H4 (cell line): ENCODE data around the gene LHCGR. TPM values are rescaled to one million over a fixed set of nuclear protein-coding genes. Genes with fewer than 3 reads are reported as not detected.
"Not testable (repeated sequence)": the region's sequence is repeated elsewhere in the genome, so short reads cannot be mapped to it uniquely, and the experiment has no call there.

ENCODE experiments used
- DNase-seq: peaks from one replicate; pipeline ENCODE4 v3.0.0-alpha.2; 2015; ENCODE audit warnings: low spot score
- total RNA-seq: library from RNA; depleted of rRNA; stranded (reverse); fragments of >200 nt; shearing (Covaris generic); gene quantifications from 2 replicates; pipeline ENCODE4 v1.2.3, GENCODE V29; 2014

Gene LHCGR
- total RNA-seq, 1 experiment from 2014 or later: not detected

DNA sequence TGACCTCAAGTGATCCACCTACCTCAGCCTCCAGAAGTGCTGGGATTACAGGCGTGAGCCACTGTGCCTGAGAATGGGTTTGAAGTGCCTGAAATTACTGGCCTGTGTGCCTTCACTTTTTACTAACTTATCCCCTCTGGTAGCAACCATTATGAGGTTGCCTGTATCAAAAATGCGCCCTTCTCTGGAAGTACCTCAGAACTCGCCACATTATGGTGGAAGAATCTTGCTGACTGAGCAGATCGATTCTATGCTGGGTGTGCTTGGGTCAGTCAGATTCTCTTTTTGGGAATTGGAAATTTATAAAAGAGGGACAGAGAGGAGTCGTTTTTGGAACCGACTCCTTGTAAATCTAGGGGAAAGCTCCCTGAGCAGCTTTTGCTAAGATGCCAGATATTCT lies 8.2 kb downstream of the LHCGR start:
- no peak for DNase-seq

- not testable (repeated sequence) for DNase-seq
These were observed 16.3 kb downstream of the LHCGR start for GRCh38 chr2:48739236-48739635.

GRCh38 chr2:48738806-48739205 lies 16.7 kb downstream of the LHCGR start:
- DNase-seq: peak; percentile 25

- no peak for DNase-seq
These were observed 19.3 kb downstream of the LHCGR start for GRCh38 chr2:48736251-48736650.

DNA sequence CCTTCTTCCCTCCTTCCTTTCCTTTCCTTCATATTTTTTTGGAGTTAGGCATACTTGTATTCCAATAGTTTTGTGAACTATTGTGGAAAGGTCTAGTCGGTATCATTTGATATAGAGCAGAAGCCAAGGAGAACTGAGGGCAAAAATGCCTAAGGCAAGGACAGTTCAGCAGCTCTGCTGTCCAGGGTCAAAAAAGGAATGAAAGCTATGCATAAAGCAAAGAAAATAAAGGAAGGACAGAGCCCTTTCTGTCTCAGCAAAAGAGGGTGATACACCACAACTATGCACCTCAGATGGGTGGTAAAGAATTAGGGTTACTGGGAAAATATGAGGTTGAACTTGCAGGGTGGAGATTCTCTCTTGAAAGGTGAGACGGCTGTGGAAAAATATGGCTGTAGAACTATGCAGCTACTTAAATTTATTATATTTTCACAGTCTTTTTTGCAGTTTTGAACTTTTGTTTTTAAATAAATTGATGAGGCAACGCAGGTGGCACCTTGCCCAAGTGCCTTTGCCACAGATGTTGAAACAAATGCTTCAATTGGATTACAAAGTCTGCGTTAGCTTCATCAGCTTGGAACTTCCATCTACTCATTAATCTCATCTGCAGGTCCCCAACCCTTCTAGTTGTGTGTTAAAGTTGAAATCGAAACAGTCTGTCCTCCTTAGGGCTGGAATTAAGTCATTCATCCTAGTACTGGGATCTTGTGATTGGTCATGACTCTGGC lies 20.8 kb downstream of the LHCGR start:
- no peak for DNase-seq

GRCh38 chr2:48733067-48733503 lies 22.4 kb downstream of the LHCGR start:
- no peak for DNase-seq

DNA sequence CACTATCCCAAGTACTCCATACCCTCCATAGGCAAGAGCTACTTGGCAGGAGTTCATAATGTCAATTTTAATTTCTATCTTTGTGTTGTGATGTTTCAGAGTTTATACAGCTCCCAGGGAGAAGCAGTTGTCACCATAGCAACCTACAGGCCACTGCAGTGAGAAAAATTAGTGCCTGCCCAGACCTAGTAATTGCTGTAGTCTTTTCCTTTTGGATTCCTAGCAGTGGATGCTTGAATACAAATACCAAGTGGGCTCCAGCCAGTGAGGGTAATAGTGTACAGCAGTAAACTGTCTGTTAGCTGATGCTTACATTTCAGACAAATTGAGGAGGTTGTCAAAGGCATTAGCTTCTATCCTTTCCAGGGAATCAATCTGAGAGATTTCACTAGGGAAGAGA lies 26.7 kb downstream of the LHCGR start:
- no peak for DNase-seq

DNA sequence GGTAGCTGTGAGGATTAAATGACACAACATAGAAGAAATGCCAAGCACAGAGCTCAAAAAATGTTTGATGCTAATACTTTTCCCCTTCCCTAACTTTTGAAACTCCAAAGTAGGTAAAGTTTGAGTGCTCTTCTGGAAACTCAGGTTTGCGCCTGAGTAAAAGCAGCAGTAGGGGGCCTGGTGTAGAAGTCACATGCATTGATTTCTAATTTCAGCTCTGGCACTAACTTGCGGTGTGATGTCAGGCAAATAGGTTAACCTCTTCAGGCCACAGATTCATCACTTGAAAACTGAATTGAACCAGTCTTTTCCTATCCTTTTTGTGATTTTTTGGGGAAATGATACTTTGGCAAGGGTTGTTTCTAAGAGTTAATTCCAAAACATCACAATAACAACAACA lies 27.2 kb downstream of the LHCGR start:
- DNase-seq: no peak

- DNase-seq: no peak
These were observed 28.0 kb downstream of the LHCGR start for GRCh38 chr2:48727560-48727959.

- DNase-seq: no peak
These were observed 29.6 kb downstream of the LHCGR start for GRCh38 chr2:48725696-48726494.

DNA sequence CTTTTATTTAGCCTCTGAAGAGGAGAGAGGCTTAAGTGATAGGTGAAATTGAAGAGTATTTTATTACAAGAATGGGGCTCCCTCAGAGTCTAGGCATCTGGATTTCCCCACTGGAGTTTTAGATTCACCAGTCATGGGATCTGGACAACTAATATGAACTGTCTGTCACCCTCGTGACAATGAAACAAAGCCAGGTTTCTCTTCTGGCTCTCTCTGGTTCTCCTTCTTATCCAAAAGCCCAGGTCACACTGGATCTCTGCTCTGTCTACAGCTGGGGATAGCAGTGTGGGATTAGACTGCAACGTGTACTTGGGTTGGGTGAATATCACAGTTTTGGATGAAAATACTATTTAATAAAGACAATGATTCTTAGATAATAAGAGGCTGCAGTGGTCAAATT lies 31.2 kb downstream of the LHCGR start:
- no peak for DNase-seq

GRCh38 chr2:48723129-48723528 lies 32.4 kb downstream of the LHCGR start:
- DNase-seq: peak; percentile 11

DNA sequence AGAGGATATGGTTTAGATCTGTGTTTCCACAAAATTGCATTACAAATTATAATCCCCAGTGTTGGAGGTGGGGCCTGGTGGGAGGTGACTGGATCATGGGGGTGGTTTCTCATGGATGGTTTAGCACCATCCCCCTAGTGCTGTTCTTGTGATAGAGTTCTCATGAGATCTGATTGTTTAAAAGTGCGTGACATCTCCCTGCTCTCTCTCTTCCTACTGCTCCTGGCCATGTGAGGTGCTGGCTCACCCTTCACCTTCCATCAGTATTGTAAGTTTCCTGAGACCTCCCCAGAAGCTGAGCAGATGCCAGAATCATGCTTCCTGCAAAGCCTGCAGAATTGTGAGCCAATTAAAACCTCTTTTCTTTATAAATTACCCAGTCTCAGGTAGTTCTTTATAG lies 33.1 kb downstream of the LHCGR start:
- no peak for DNase-seq

DNA sequence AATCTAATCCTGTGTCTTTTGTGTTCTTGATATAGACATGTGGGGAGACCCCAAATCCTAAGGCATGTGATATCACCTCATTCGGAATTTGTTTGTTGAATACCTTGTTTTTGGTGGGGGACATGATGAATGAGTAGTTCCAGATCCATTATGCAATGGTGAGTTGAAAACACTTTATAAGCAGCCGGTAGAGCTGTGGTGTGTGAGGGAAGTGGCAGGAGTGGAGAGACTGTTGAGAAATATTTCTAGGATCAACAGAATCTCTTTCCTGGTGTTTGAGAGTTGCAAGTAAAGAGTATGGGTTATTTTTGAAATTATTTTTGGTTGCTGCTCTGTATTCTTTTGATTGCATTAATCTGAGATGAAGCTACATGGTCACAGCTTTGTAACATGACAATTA lies 34.4 kb downstream of the LHCGR start:
- DNase-seq: no peak

- DNase-seq: no peak
These were observed 35.9 kb downstream of the LHCGR start for GRCh38 chr2:48719480-48720177.

GRCh38 chr2:48717846-48718245 lies 37.7 kb downstream of the LHCGR start:
- DNase-seq: no peak

DNA sequence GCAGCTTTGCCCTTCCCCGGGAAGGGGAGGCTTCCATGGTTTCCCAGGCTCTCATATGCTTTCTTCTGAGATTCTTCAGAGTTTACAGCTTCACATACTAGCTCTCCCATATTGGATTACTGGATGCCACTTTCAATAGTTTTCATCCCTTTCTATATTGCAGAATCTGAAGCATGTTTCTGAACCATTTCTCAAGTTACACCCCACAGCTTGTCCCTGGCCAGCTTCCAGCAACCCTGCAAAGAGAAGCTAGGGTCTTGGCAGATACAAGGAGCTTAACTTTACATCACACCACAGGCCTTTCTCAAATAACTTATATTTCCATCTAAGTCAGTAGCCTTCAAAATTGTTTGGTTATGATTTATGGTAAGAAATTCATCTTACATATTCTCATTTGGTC lies 39.6 kb downstream of the LHCGR start:
- no peak for DNase-seq

DNA sequence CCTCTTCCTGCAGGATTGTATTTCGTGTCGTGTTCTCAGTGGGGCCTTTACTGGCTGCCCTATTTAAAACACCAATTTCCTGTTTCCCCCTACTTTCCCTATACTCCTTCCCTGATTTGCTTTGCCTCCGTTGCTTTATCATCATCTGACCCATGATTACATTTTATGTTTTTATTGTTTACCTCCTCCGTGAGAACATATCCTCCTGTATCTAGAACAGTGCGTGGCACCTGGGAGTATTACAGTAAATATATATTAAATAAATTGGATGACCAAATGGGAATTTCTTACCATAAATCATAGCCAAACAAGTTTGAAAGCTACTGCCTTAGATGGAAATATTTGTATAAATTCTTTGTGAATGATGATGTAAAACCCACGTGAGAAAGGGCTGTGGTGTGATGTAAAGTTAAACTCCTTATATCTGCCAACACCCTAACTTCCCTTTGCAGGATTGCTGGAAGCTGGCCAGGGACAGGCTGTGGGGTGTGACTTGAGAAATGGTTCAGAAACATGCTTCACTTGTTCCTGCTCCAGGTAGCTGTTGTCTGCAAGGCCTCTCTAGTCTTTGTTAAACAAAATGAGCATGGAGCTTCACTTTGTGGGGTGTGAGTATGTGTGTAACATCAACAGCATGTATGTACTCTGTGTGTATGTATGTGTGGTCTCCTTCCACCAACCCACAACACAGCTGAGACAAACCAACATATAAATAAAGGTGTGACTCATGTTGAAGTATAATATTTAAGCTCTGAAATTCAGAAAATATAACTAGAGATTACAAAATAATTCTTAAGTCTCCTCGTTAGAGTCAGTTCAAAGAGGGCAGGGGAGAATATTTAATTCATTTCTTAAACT lies 40.3 kb downstream of the LHCGR start:
- peak; percentile 54 for DNase-seq

DNA sequence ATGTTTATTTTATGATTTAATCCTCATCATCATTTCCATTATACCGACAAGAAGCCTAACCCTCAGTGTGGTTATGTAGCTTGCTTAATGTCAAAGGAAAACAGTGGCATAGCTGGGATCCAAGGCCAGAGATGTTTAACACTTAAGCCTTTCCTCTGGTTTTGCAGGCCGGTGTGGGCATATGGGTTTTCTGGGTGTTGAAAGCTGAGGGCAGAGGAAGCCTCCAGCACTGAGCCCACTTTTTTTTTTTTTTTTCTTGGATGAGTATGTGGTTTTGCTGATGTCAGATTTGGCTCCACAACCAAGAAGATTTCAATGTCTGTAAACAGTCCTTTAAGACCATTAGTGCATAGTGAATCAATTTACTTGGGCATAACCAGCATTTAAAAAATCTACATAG lies 41.3 kb downstream of the LHCGR start:
- peak; percentile 29 for DNase-seq

DNA sequence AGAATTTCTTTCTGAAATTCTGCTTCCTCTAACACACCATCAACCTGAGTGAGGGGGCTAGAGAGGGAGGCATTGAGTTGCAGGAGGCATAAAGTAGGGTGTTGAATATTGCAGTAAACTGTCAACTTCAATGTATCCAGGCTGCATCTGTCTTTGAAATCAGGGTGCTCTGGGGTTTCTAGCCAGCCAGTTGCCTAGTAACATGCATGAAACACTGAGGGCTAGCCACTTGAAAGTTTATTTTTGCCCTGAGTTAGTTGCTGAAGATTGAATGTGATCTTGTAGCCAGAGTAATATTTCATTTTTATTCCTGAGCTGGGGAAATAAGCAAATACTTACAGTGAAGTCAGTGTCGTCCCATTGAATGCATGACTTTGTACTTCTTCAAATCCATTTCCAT lies 41.9 kb downstream of the LHCGR start:
- no peak for DNase-seq

DNA sequence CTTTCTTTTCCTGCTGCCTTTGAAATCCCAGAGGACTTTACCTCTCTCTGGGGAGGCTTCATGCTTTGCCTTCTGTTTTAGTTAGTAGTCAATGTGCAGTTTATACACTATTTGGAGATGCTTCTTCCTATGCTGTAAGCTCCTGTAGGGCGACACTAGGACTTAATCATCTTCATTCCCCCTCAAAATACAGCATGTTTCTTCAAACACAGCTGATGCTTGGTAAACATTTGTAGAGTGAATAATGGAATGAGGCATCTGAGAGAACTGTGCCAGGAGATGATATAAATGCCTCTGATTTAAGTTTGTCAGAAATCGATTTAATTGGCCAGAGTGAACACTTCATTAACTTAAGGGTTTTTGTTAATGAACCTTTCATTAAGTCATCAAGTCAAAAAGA lies 43.4 kb downstream of the LHCGR start:
- DNase-seq: no peak

- no peak for DNase-seq
These were observed 44.2 kb downstream of the LHCGR start for GRCh38 chr2:48711343-48711742.
